Effector CD4-positive, alpha-beta T cell (primary cell): ENCODE data around the gene FIGLA.
"Not testable (repeated sequence)": the region's sequence is repeated elsewhere in the genome, so short reads cannot be mapped to it uniquely, and the experiment has no call there.

ENCODE experiments used
- DNase-seq: peaks from one replicate; pipeline ENCODE4 v3.0.0-alpha.2; 2020

FIGLA gene

GRCh38 chr2:70743677-70744076 is 46.8 kb downstream of the FIGLA start:
- no peak for DNase-seq

DNA sequence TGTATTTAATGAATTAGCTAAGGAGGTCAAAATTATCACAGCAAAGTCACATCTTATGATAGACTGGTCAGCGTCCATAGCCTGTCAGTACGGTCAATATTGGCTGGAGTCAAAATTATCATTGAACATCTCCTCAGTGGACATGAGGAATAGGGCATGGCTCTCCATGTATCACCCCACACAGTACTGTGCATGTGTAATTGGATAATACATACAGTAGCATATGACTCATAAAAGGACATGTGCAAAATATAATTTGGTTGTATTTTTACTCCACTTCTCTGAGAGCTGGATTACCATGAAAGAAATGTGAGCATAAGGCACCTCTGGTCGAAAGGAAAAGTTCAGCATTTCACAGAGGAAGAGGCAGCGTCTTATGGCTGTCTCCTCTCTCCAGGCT is 47.4 kb downstream of the FIGLA start:
- no peak for DNase-seq

DNA sequence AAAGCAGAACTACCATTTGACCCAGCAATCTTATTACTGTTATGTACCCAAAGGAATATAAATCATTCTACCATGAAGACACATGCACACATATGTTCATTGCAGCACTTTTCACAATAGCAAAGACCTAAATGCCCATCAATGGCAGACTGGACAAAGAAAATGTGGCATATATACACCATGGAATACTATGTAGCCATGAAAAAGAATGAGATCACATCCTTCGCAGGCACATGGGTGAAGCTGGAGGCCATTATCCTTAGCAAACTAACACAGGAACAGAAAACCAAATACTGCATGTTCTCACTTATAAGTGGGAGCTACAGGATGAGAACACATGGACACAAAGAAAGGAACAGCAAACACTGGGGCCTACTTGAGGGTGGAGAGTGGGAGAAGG is 51.0 kb downstream of the FIGLA start:
- DNase-seq: not testable (repeated sequence)

DNA sequence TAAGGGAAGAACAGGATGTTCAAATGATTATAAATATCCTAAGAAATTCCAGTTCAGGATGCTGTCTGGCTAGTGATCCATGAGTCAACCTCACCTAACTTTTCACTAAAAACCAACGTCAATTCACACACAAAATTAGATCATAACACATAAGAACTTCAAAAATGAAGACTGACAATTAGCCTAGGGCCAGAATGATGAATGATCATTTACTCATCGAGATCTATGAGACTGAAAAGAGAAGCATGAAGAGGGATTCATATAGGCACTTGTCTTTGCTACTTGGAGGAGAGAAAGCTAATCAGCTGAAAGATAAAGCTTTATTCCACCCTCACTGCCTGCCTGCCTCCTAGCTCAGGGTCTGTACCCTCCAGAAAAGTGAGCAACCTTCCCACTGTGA is 52.3 kb downstream of the FIGLA start:
- DNase-seq: no peak

DNA sequence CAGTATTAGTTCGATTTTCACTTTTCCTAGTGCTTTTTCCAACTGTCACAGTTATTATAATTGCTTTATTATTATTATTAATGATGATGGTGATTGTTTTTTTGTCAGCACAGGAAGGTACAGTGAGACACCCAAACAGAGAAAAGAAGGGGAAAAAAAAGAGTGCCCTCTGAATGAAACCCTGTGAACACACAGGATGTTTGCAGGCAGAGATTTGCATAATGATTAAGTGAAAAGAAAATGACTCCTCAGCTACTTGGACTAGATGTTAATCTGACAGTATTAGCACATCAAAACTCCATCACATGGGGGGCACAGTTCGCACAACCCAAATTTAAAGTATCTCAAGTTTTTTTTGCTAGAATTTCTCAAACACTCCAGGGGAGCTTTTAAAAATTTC is 55.4 kb downstream of the FIGLA start:
- DNase-seq: no peak

DNA sequence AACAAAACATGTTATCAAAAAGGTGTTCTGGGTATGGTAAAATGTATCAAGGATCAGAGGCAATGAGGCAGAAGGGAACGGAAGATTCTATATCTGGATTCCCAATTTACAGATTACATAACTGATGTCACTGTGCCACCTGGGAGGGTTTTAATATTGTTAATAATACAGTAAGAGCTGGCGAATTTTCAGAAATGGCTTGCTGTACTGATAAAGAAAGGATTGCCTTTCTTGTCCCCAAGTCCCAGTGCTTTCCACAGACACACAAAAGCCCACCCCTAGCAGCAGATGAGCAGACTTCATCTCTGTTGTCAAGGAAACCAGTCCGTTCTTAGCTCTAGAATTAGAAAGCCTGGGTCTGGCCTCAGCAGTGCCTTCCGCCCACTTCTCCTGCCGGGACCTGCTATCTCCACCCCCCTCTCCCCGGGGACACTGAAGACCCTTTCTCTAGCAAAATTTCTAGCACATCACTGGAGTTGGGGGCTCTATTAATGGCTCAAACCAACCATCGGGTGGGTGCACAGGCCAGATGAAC is 56.7 kb downstream of the FIGLA start:
- no peak for DNase-seq

DNA sequence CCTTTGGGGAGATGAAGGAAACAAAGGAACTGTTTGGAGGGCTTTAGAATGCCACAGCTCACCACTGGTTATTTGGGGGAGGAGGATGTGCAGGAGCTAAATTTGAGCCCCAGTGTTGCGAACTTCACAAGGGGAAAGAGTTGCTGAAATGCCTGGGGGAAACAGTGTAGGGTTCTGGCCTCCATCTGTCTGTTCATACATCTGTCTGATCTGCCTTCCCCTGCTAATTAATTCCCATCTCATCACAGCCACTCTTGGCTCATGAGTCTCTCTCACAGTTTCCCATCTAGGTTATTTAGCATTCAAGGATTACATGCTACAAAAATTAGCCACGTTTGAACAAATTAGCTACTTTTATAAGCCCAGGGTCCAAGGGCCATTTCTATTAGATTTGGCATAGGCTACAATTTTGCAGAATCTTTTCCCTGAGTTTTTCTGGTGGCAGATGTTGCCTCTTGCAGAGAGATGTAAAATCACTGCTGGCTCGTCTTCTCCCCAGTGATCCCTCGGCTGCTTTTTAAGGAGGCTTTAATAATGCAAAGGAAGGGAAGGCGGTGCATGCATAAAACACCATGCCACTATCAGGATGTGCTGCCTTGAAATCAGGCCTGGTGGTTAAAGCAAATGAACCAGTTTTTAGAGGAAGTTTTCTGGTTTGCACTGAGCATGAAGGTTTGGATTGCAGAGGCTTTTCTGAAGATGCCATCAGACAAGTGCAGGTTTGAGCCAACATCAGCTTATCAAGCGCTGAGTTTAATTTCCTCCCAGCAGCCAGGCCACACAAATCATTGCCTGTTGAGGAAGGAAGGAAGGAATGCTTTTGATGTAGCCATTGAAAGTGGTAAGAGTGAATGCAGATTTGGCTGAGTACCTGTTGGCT is 57.4 kb downstream of the FIGLA start:
- DNase-seq: no peak

DNA sequence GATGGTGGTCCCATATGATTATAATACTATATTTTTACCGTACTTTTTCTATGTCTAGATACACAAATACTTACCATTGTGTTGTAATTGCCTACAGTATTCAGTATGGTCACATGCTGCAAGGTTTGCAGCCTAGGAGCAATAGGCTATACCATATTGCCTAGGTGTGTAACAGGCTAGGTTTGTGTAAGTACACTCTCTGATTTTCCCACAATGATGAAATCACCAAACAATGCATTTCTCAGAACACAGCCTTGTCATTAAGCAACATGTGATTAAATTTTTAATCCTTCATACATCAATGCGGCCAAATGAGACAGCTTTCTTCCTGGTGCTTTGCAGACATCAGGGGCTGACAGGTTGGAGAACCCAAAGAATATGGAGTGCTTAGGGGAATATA is 59.7 kb downstream of the FIGLA start:
- DNase-seq: no peak

- DNase-seq: no peak
Measured at GRCh38 chr2:70729647-70730046, 60.8 kb downstream of the FIGLA start.

DNA sequence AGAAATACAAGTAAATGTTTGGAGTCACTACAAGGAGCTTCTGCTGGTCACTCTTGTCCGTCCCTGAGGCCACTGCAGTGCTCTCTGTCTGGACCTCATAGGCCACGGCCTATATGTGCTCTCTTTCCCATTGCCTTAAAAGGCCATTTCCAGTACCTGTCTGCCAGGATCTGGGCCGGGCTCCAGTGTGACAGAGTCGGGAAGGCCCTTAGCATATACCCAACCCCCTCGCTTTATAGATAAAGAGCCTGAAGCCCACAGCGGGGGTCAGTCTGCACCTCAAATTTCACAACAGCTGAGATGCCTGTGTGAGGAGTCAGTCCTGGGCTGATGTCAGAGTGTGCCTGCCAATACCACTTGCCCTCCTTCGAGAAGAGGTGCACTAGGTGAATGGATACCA is 62.3 kb downstream of the FIGLA start:
- DNase-seq: no peak
